Pancreas (tissue), 10 donors: Measurements from ENCODE around the gene C9orf43. TPM values are rescaled to one million over a fixed set of nuclear protein-coding genes. Genes with fewer than 3 reads are reported as not detected.
"Not testable (repeated sequence)": the region's sequence is repeated elsewhere in the genome, so short reads cannot be mapped to it uniquely, and the experiment has no call there.

ENCODE experiments used
- ATAC-seq, 4 donors: fragments of 200-7000 bp; cut with Tn5 transposase; one replicate each; pipeline versions ENCODE4 v1.8.0 to v1.9.1; 2020; ENCODE audit warnings: mild to moderate bottlenecking in 4 of 4, moderate library complexity in 4 of 4
- DNase-seq, 6 donors: peaks; one replicate each; pipeline ENCODE4 v3.0.0-alpha.2; 2020
- FAIRE-seq: peaks from 2 replicates; lab custom pipeline; 2012; peaks lifted over from hg19 to GRCh38; lab: Jason Lieb, UNC
- H3K27ac ChIP-seq, 4 donors: fragments of 200-600 bp; sonication (generic); 1 replicate in 3 of 4; 2 replicates in 1 of 4; pipeline versions ENCODE4 v1.5.0 to v1.8.0; 2020
- H3K27me3 ChIP-seq, 4 donors: fragments of 200-600 bp; one replicate each; pipeline ENCODE4 v1.8.0; 2021
- H3K36me3 ChIP-seq, 3 donors: fragments of 200-600 bp; sonication (generic) in 1 of 3; one replicate each; pipeline versions ENCODE4 v1.5.0 to v1.8.0; 2020 to 2021
- H3K4me1 ChIP-seq, 3 donors: fragments of 200-600 bp; one replicate each; pipeline ENCODE4 v1.8.0; 2021
- H3K4me3 ChIP-seq, 4 donors: fragments of 200-600 bp; sonication (generic) in 2 of 4; one replicate each; pipeline versions ENCODE4 v1.5.0 to v1.8.0; 2020 to 2021
- H3K9me3 ChIP-seq, 4 donors: fragments of 200-600 bp; one replicate each; pipeline ENCODE4 v1.8.0; 2021
- CTCF ChIP-seq, 4 donors: fragments of 200-600 bp; sonication (generic) in 3 of 4; IDR thresholded peaks; one replicate each; pipeline versions ENCODE4 v1.5.0 to v1.8.0; 2021; ENCODE audit warnings: antibody characterized with exemption in 4 of 4
- WGBS, 2 donors: extraction: QIAGEN DNeasy Blood & Tissue Kit; methylation state at CpG; one replicate each; pipeline ENCODE4 v1.1.7; 2013; 5-methylcytosine and 5-hydroxymethylcytosine counted together
- intact Hi-C, 3 donors: fragments of 100-400 bp; cut with DNase I; formaldehyde crosslinking; loops; one replicate each; pipeline versions ENCODE4 v1.11.1 to v1.14.2; 2022
- polyA plus RNA-seq, 2 donors: library from polyadenylated mRNA; stranded (reverse); fragments of 200-250 nt; gene quantifications; one replicate each; pipeline ENCODE4 v1.2.3, GENCODE V29; 2013
- total RNA-seq, 6 donors: library from RNA; stranded (reverse); fragmentation: NEBNext Ultra II Directional in 4 of 6; extraction: Animal tissue kit (Norgen Biotek cat#: 25700) in 4 of 6; gene quantifications; one replicate each; pipeline versions ENCODE4 v1.2.1 to v1.2.4, GENCODE V29; 2021 to 2023
- donor health status: healthy with polysubstance abuse.
- donor health status: DM: no; HTN: no; CAD: no; lungs with moderate emphysema.
- donor health status: DM: no; HTN: no; CAD: no.
- donor health status: control.
- donor health status: control.
- donor health status: Bipolar disorder and iron deficiency.
- donor health status: DM: yes; HTN: yes; CAD: no.
- donor health status: DM: no; HTN: no; CAD: no.
- donor health status: DM: no; HTN: no; CAD: no.
- donor health status: DM: yes; HTN: yes; CAD: no.

C9orf43 gene
- total and polyA plus RNA-seq, 8 donors, result 0.18 to 1.5 (median 0.49) TPM

DNA sequence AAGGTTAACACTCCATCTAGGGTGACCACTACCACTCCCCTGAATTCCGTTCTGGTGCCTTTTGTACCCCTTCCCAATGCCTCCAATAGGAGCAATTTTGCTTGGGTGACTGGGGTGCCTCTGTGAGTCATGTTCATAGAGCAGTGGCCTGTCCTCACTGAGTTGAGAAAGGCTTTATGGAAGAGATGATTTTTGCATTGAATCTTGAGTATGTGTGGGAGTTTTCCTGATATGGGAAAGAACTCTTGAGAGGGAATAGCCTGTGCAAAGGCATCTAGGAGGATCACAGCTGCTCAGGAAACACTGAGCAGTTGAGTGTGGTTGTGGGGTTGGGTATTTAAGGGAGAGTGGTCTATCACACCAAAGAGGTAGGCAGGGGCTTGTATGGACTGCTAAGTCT lies 16.2 kb downstream of the C9orf43 start:
- Histone ChIP-seq H3K9me3 (no peaks in the 10 kb centered on the region), H3K27me3 (no peaks in the 10 kb centered on the region), H3K27ac (no peak overlapping the region), H3K4me3 (no peak overlapping the region), H3K36me3 (no peaks in the 10 kb centered on the region), H3K4me1 (no peaks in the 10 kb centered on the region)
- DNase-seq (no peak), ATAC-seq (no peak), FAIRE-seq (no peak)
- intact Hi-C loops, result no loop called here
- no peak for TF ChIP-seq CTCF (IDR thresholded peaks at IDR 0.05)
- WGBS, 2 donors, result 26 to 39% methylated on average over 1 of the region's 1 CpG

GRCh38 chr9:113427629-113428028 lies 17.1 kb downstream of the C9orf43 start:
- Histone ChIP-seq H3K4me1 (no peaks in the 10 kb centered on the region), H3K36me3 (no peaks in the 10 kb centered on the region), H3K27ac (no peak overlapping the region), H3K4me3 (no peak overlapping the region), H3K27me3 (no peaks in the 10 kb centered on the region), H3K9me3 (no peaks in the 10 kb centered on the region)
- intact Hi-C loops, result no loop called here
- no peak for FAIRE-seq
- DNase-seq, result no peak
- 89 to 98% methylated on average over 2 of the region's 2 CpGs for WGBS, 2 donors
- TF ChIP-seq CTCF (IDR thresholded peaks at IDR 0.05), result no peak
- ATAC-seq, result no peak

- no peak overlapping the region for H3K4me3 ChIP-seq
- H3K27me3 ChIP-seq, result no peaks in the 10 kb centered on the region
- 73 to 79% methylated on average over 1 of the region's 1 CpG for WGBS, 2 donors
- H3K27ac ChIP-seq, result no peak overlapping the region
- ATAC-seq (no peak), FAIRE-seq (no peak), DNase-seq (no peak)
- TF ChIP-seq CTCF (IDR thresholded peaks at IDR 0.05), result no peak
- H3K36me3 ChIP-seq, result no peaks in the 10 kb centered on the region
- no peaks in the 10 kb centered on the region for H3K9me3 ChIP-seq
- H3K4me1 ChIP-seq, result no peaks in the 10 kb centered on the region
- intact Hi-C loops, result no loop called here
Measured at GRCh38 chr9:113428062-113428615, 17.6 kb downstream of the C9orf43 start.

- ATAC-seq, result no peak
- H3K36me3 ChIP-seq, result no peaks in the 10 kb centered on the region
- H3K27ac ChIP-seq, result no peak overlapping the region
- intact Hi-C loops, result loop anchor here in 2 of 3 donors (5.0 kb wide), 2 partner anchors 226 to 231 kb away; no protein-coding TSS in a partner anchor
- H3K9me3 ChIP-seq, result no peaks in the 10 kb centered on the region
- no peak for FAIRE-seq
- H3K27me3 ChIP-seq, result no peaks in the 10 kb centered on the region
- DNase-seq, result no peak
- no peak for TF ChIP-seq CTCF (IDR thresholded peaks at IDR 0.05)
- H3K4me1 ChIP-seq, result no peaks in the 10 kb centered on the region
- H3K4me3 ChIP-seq, result no peak overlapping the region
Measured at GRCh38 chr9:113431191-113431590, 20.6 kb downstream of the C9orf43 start.

GRCh38 chr9:113436728-113437515 lies 26.4 kb downstream of the C9orf43 start:
- FAIRE-seq (no peak), ATAC-seq (no peak), DNase-seq (no peak)
- intact Hi-C loops, result no loop called here
- no peak overlapping the region for H3K4me3 ChIP-seq
- H3K9me3 ChIP-seq, result no peaks in the 10 kb centered on the region
- TF ChIP-seq CTCF (IDR thresholded peaks at IDR 0.05), result no peak
- no peaks in the 10 kb centered on the region for H3K4me1 ChIP-seq
- 73 to 79% methylated on average over 4 of the region's 4 CpGs for WGBS, 2 donors
- no peak overlapping the region for H3K27ac ChIP-seq
- H3K27me3 ChIP-seq, result no peaks in the 10 kb centered on the region
- no peaks in the 10 kb centered on the region for H3K36me3 ChIP-seq

DNA sequence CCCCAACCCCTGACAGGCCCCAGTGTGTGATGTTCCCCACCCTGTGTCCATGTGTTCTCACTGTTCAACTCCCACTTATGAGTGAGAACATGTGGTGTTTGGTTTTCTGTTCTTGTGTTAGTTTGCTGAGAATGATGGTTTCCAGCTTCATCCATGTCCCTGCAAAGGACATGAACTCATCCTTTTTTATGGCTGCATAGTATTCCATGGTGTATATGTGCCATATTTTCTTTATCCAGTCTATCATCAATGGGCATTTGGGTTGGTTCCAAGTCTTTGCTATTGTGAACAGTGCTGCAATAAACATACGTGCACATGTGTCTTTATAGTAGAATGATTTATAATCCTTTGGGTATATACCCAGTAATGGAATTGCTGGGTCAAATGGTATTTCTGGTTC lies 27.2 kb downstream of the C9orf43 start:
- intact Hi-C loops, FAIRE-seq, ATAC-seq, DNase-seq, H3K9me3 ChIP-seq, H3K4me1 ChIP-seq, H3K4me3 ChIP-seq, H3K36me3 ChIP-seq, H3K27me3 ChIP-seq, H3K27ac ChIP-seq: not testable (repeated sequence)
- 93 to 94% methylated on average over 1 of the region's 1 CpG for WGBS, 2 donors
